NCI-H1092 treated with DMSO at 0.1 percent for 48 hours (cell line): ENCODE data around the gene TTC39B.
A peak's percentile ranks its signal among the peaks of the same experiment; 100 is the strongest.
"Not testable (repeated sequence)": the region's sequence is repeated elsewhere in the genome, so short reads cannot be mapped to it uniquely, and the experiment has no call there.

ENCODE experiments used
- DNase-seq: peaks from one replicate; lab custom pipeline; 2025; lab: John Stamatoyannopoulos, UW

TTC39B gene

GRCh38 chr9:15268317-15268716 is 38.7 kb downstream of the TTC39B start:
- no peak for DNase-seq

- no peak for DNase-seq
Observed at GRCh38 chr9:15264918-15265317, 42.1 kb downstream of the TTC39B start.

DNA sequence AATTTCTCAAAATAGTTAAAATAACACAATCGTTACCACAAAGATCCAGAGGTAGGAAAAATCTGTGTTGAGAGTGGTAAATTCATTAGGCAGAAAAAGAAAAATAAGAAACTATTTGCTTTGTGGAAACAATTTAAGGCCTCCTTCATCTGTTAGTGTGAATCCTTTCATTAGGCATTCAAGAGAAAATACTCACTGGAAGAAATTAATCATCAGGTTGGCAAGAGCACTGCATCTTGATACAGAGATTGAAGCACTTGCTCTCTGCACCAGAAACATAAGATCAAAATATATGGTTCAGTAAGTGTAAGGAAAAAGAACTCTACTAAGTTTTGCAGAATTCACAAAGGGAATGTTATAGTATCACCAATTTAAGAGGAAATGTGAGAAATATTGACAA is 44.4 kb downstream of the TTC39B start:
- DNase-seq: no peak

DNA sequence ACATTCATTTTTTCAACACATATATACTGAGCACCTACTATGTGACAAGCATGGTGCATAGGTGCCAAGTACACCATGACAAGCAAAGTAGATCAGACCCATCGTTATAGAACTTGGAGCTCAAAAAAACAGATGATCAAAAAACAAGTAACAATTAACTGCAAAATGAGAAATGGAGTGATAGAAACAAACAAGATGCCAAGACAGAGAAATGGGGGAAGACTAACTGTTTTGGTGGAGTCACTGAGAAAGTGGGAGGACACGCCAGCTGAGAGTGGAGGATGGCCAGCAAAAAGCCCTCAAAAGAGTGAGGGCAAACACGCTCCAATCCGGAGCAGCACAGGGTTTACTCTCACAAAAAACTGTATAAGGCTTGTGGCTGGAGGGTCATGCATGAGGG is 50.6 kb downstream of the TTC39B start:
- DNase-seq: no peak

DNA sequence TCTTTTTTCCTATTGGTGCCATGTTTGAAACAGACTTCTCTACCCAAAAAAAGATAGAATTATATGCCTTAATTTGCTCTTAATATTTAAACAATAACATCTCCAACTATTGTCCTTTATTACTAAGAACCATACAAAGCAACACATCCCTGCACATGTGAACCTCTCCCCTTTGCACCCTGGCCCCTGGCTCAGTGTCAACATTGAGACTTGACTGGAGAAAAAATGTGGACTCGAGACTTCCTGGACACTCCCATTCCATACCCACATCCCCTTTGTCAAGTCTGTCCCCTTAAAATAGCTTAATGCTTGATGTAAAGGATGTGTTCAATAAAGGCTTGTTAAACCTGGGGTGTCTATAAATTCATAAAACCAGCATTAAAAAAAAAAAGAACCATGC is 53.2 kb downstream of the TTC39B start:
- DNase-seq: no peak

- no peak for DNase-seq
Observed at GRCh38 chr9:15253197-15253596, 53.8 kb downstream of the TTC39B start.

DNA sequence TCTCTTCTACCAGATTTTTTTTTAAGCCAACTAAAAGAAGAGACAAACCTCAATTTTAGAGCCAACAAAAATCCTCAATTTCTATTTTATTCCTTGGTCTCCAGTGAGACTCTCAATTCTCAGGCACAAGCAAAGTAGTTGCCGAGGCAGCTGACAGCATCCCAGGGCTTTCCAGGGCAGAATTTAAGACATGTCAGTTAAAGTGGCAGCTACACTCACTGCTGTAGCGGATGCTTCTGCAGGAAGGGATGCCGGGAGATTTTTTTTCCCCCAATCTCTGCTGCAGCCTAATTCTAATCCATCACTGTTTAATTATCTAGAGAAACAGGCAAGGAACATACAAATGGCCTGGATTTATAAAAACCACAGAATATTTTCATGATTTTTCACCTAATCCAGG is 57.0 kb downstream of the TTC39B start:
- DNase-seq: no peak

DNA sequence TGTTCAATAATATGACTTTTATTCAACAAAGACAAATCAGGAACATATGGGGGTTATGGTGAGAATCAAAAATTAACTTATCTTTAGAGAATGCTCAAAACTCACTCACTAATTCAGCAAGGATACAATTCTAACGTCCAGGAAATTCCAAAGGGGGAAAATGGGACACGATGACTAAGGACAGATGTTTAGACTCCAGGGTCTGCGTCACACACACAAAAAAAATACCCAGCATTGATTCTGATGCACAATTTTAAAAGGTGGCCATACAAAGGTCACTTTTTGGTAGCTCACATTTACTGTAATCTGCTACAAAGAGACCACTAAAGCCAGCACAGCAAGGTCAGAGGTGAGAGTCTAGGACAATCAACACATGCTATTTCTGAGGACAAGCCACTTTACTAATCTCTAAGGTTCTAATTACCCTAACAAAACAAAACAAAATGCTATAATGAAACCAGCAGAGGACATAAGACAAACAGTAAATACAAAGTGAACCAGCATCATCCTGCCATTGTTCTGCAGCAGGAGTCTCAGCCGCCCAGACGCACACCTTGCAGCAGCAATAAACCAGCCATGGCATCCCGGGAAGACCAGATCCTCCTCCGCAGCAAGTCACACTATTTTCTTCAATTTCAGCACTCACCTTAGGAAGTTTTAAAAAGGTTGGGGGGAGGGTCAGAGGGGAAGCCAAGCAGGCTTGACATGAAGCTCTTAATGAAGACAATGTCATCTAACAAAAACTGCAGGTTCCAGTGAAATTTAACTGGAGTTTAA is 57.8 kb downstream of the TTC39B start:
- DNase-seq: no peak

GRCh38 chr9:15248621-15249020 is 58.4 kb downstream of the TTC39B start:
- DNase-seq: no peak

DNA sequence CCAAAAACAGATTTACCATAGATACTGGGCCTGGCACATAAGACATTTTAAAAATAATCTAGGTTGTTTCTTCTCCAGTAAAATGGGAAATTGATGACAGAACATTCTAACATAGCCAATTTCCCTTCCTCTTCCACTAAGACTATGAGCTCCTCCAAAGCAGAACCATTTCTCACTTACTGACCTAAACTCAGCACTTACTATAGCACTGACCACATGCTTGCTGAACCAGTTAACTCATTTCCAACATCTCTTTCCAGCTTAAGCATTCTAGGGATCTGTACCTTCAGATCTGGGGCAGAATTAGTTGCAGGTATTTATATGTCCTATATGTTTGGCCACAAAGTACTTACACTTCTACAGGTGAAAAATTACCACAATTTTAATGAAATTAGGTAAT is 58.9 kb downstream of the TTC39B start:
- no peak for DNase-seq

GRCh38 chr9:15246708-15247107 is 60.3 kb downstream of the TTC39B start:
- DNase-seq: no peak

- no peak for DNase-seq
Observed at GRCh38 chr9:15246243-15246642, 60.8 kb downstream of the TTC39B start.

DNA sequence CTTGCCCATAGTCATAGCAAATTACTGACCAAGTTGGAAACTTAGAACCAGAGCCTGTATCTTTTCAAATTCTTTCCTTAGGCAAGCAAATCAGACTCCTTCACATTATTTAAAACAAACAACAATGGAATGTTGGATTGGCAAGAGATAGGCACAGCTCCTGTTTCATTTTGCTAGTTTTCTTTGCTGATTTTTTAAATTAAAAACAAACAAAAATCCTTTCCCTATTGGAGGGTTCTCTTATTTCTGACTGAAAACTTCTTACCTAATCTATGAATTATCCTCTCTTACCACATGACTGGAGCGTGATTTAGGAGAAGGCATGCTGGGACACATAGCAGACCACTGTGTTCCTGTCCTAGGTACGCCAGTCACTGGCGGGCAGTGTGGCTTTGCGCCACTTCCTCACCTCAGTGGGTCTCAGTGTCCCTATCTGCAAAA is 63.0 kb downstream of the TTC39B start:
- DNase-seq: no peak

- no peak for DNase-seq
Observed at GRCh38 chr9:15243081-15243480, 63.9 kb downstream of the TTC39B start.

- peak; percentile 93 for DNase-seq
Observed at GRCh38 chr9:15240927-15241326, 66.1 kb downstream of the TTC39B start.

DNA sequence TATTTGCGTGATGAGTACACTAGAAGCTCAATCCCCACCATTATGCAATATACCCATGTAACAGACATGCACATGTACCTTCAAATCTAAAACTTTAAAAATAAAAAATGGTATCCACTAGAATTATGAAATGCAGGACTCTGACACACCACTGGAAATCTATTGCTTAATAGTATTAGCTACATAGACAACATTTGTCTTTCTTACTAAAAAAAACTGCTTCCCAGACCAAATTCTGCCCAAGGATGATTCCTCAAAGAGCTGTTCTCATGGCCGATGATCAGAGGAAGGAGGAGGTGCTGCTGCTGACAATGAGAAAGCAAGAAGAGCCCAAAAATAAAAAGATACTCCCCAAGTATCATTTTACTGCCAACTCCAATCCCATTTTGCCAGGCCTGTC is 67.2 kb downstream of the TTC39B start:
- DNase-seq: no peak

DNA sequence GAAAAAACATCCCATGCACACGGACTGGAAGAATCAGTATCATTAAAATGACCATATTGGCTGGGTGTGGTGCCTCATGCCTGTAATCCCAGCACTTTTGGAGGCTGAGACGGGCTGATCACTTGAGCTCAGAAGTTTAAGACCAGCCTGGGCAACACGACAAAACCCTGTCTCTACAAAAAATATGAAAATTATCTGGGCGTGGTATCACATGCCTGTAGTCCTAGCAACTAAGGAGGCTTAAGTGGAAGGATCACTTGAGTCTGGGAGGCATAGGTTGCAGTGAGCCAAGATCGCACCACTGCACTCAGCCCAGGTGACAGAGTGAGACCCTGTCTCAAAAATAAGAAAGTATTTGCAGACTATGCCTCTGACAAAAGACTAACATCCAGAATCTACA is 68.4 kb downstream of the TTC39B start:
- DNase-seq: no peak

DNA sequence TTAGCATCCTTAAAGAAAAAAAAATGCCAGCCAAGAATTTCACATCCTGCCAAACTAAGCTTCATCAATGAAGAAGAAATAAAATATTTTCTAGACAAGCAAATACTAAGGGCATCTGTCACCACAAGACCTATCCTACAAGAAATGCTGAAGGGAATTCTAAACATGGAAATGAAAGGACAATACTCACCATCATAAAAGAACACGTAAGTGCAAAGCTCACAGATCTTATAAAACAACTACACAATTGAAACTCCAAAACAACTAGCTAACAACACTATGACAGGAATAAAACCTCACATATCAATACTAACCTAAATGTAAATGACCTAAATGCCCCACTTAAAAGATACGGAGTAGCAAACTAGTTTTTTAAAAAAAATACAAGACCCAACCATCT is 71.4 kb downstream of the TTC39B start:
- no peak for DNase-seq

DNA sequence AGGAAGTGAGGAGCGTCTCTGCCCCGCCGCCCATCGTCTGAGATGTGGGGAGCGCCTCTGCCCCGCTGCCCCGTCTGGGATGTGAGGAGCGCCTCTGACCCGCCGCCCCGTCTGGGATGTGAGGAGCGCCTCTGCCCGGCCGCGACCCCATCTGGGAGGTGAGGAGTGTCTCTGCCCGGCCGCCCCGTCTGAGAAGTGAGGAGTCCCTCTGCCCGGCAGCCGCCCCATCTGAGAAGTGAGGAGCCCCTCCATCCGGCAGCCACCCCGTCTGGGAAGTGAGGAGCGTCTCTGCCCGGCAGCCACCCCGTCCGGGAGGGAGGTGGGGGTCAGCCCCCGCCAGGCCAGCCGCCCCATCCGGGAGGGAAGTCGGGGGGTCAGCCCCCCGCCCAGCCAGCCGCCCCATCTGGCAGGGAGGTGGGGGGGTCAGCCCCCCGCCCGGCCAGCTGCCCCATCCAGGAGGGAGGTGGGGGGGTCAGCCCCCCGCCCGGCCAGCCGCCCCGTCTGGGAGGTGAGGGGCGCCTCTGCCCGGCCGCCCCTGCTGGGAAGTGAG is 73.0 kb downstream of the TTC39B start:
- not testable (repeated sequence) for DNase-seq

DNA sequence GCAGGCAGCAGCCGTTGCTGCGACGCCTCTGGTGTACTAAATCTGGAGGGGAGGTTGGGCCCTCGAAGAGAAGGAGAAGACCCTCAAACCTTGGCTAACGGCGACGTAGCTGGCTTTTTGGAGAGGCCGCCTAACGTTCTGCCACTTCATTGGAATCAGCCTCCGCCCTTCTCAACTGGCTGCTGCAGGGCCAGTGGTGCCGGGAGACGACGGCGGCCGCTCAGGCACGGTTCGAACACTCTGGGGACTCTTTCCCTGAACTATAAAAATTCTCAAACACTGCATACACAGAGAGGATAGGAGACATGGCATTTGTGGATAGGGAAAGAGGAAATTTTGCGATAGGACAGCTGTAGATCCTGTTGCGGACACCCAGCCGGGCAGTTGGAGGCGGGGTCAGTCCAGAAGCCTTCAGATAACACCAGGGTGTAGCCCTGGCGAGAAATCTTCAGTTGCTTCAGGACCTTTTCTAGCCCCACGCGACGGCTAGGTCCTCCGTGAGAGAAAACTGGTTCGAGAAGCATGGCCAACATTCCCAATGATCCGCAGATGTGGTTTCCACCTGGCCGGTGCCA is 74.2 kb downstream of the TTC39B start:
- not testable (repeated sequence) for DNase-seq

DNA sequence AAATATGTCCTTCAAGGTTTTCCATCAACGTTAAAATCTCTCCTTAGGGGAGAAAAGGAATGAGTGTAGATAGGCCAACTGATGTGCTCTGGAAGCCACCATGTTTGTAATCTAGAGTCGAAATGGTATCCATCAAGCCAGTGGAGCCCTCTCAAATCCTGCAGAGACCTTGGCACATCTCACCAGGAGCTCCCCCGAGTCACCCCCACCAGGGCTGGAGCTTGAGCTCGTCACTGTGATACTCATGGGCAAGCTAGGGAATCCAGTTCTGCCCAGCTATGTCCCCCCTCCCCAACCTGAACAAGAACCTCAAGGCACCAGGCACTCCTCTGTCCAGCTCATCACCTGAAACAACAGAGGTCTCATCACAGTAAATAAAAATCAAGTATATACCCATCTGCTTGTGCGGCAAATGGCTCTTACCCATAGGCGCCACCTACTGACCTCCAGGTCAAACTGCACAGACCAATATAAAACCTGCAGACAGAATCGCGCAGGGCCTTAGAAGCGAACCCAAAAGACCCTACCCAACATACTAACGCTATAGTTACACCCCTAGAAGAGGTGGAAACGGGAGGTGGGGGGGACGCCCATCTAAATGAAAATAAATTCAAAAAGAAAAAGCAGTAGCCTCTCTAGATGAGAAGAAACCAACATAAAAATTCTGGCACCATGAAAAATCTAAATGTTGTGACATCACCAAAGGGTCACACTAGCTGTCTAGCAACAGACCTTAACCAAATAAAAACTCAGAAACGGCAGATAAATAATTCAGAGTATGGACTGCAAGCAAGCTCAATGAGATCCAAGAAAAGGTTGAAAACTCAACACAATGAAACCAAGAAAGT is 75.0 kb downstream of the TTC39B start:
- DNase-seq: peak; percentile 22

- DNase-seq: no peak
Observed at GRCh38 chr9:15229409-15229808, 77.6 kb downstream of the TTC39B start.

DNA sequence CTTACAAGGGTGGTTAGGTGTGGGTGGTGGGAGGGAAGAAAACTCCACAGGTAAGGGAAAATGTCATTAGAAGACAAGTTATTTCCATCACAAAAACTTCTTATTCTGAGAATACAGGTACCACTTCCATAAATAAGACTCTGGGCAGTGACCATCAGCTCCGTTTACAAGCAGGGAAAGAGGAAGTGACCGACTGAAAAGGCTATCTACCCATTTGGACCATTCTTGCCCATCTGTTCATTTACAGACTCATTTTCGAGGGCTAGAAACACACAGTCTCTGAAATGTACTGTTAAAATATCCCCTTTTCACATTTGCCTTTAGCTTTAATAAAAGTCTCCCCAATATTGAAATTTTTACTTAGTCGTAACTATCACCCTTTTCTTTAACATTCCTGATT is 79.5 kb downstream of the TTC39B start:
- no peak for DNase-seq
